ENCODE results near the gene EIF2D.

The EIF2D gene

DNA sequence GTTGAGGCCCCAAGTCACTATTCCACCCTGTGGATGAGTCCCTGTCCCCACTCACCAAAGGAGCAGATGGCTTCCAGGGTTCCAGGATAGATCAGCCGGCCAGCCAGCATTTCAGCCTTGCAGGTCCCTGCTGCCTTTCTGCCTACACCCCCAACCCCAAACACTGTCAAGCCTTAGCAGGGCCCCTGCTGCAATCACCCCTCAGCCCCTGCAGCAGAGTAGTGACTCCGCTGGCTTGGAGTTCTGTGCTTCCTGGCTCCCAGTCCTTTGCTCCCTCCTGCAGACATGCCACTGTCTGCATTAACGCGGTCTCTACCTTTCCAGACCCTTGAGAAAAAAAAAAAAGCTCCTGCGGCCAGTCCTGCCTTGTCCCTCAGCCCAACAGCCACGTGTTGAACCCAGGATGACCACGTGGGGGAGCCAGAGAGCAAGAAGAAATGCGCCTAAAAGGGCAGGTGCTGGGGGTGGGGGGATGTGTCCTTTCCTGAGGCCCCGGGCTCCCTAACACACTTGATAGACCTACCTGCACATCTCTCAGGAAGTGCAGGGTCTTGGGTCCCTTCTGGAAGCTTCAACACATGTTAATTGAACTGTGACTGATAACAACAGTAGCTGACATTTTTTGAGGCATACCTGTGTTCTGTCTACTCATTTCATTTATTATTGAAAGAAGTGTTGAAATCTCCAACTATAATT lies 67.6 kb downstream of the EIF2D start:
- DNase-seq: peak; percentile 70

Data from central memory CD4-positive, alpha-beta T cell (primary cell).